ENCODE data around the gene CD200R1L. TPM values are rescaled to one million over a fixed set of nuclear protein-coding genes. Genes with fewer than 3 reads are reported as not detected.

CD200R1L gene
- total and polyA plus RNA-seq, 11 donors = not detected

DNA sequence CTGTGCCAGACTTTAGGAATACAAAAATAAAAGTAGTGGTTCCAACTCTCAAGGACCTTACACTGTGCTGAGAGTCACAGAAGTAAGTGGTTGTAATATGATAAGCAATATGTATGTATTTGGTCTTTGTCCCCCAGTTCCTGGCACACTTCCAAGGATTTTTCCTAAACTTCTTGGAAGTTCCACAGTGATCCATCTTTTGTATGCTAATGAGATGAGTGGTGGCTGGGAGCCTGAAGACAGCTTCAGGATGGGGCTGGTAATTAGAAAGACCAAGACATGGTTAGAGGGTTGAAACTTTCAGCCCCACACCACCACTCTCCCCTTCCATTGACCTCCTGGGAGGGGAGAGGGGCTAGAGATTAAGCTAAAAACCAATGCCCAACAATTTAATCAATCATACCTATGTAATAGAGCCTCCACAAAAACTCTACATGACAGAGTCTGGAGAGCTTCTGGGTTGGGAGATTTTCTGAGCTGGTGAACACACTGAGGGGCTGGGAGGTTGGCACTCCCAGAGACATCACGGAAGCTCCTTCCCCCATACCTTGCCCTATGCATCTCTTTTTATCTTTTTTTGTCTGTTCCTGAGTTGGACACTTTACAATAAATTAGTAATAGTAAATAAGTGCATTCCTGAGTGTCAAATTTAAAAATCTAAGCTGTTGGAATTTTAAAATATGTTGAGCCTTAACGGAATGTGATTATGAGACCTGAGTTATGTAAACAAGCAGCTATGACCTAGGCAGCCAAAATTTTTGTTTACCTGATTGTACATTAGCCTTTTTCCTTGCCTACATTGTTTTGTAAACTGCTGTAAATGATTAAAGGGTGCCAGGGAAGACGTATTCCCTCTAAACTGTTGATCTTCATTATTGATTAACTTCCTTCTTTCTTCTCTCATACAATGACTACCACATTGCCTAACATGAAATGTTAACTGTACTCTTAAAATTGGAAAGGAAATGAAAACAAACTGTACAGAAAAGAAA is 24.3 kb downstream of the CD200R1L start:
- Histone ChIP-seq H3K4me3 (no peak overlapping the region), H3K9me3 (no peaks in the 10 kb centered on the region), H3K4me1 (peaks cover 0 to 20% (median 0%) of the 10 kb centered on the region in 12 donors), H3K27me3 (peaks cover 0 to 5% (median 0%) of the 10 kb centered on the region in 9 donors), H3K27ac (no peak overlapping the region), H3K36me3 (no peaks in the 10 kb centered on the region)
- 67 to 74% (median 69%) methylated on average over 3 of the region's 3 CpGs for WGBS, 4 donors
- intact Hi-C loops (cut with DNase I) = no loop called here
- no peak for DNase-seq
- ATAC-seq = no peak
- no peak for TF ChIP-seq POLR2A (IDR thresholded peaks at IDR 0.05)
- TF ChIP-seq, protein P1, sequence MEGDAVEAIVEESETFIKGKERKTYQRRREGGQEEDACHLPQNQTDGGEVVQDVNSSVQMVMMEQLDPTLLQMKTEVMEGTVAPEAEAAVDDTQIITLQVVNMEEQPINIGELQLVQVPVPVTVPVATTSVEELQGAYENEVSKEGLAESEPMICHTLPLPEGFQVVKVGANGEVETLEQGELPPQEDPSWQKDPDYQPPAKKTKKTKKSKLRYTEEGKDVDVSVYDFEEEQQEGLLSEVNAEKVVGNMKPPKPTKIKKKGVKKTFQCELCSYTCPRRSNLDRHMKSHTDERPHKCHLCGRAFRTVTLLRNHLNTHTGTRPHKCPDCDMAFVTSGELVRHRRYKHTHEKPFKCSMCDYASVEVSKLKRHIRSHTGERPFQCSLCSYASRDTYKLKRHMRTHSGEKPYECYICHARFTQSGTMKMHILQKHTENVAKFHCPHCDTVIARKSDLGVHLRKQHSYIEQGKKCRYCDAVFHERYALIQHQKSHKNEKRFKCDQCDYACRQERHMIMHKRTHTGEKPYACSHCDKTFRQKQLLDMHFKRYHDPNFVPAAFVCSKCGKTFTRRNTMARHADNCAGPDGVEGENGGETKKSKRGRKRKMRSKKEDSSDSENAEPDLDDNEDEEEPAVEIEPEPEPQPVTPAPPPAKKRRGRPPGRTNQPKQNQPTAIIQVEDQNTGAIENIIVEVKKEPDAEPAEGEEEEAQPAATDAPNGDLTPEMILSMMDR (IDR thresholded peaks at IDR 0.05) = no peak

DNA sequence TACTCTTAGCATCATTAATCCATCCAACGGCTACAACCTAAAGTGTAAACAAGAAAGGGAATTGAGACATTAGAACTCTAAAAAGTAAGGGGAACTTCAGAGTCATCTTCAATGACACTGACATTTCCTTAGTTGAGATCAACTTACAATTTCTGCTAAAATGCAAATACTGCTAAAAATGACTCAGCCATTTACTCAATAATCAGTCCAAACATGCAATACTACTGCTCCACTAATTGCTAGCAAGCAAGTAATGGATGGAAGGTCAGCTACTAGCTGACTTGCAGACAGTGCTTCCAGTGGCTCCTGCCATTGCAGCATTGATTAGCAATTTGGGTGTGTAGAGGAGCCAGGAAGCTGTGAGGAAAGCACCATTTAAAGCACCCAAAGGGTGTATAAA is 28.4 kb downstream of the CD200R1L start:
- H3K4me1 ChIP-seq = peaks cover 0 to 37% (median 0%) of the 10 kb centered on the region in 12 donors
- no peak overlapping the region for H3K4me3 ChIP-seq
- peaks cover 0 to 5% (median 0%) of the 10 kb centered on the region in 9 donors for H3K27me3 ChIP-seq
- 67 to 92% (median 85%) methylated on average over 1 of the region's 1 CpG for WGBS, 4 donors
- TF ChIP-seq POLR2A (IDR thresholded peaks at IDR 0.05) = no peak
- TF ChIP-seq, protein P1 (IDR thresholded peaks at IDR 0.05) = no peak
- peak overlapping the region in 1 of 12 donors; percentile 71 for H3K27ac ChIP-seq
- no peaks in the 10 kb centered on the region for H3K36me3 ChIP-seq
- DNase-seq = no peak
- intact Hi-C loops (cut with DNase I) = loop anchor here in 6 of 10 donors (10.0 kb wide), 3 partner anchors 83 to 233 kb away; partner anchors contain the start of gene CD200R1 (in 2 of the 6)
- no peaks in the 10 kb centered on the region for H3K9me3 ChIP-seq
- ATAC-seq = no peak

DNA sequence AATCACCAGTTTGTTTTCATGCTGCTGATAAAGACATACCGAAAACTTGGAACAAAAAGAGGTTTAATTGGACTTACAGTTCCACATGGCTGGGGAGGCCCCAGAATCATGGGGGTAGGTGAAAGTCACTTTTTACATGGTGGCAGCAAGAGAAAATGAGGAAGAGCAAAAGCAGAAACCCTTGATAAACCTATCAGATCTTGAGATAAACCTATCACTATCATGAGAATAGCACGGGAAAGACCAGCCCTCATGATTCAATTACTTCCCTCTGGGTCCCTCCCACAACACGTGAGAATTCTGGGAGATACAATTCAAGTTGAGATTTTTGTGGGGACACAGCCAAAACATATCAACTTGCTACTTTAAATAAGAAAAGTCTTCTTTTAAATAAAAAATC is 28.9 kb downstream of the CD200R1L start:
- Histone ChIP-seq H3K9me3 (no peaks in the 10 kb centered on the region), H3K27me3 (peaks cover 0 to 5% (median 0%) of the 10 kb centered on the region in 9 donors), H3K27ac (peak overlapping the region in 1 of 12 donors; percentile 71), H3K4me1 (peaks cover 0 to 41% (median 0%) of the 10 kb centered on the region in 12 donors), H3K36me3 (no peaks in the 10 kb centered on the region), H3K4me3 (no peak overlapping the region)
- ATAC-seq (no peak), DNase-seq (no peak)
- TF ChIP-seq POLR2A (IDR thresholded peaks at IDR 0.05) = no peak
- TF ChIP-seq, protein P1 (IDR thresholded peaks at IDR 0.05) = no peak
- 23 to 32% (median 25%) methylated on average over 3 of the region's 3 CpGs for WGBS, 4 donors
- intact Hi-C loops (cut with DNase I) = loop anchor here in 6 of 10 donors (10.0 kb wide), 3 partner anchors 83 to 233 kb away; partner anchors contain the start of gene CD200R1 (in 2 of the 6)

DNA sequence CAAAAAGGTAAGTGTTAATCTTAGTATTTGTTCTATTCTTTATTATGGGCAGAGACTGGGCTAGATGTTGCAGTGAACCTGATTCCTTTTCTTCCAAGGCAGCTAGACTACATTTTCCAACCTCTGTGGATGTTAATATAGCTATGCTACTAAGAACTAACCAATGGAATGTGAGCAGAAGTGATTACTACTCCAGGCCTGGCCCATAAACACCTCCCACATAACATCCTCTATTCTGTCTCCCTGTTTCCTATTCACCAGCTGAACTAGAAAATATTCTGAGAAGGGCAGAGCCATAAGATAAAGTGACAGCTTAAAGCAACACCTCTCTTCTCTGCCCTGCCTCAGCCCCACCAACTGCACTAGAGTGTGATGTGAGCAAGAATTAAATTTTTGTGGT is 29.4 kb downstream of the CD200R1L start:
- TF ChIP-seq, protein P1 (IDR thresholded peaks at IDR 0.05) = no peak
- no peak for TF ChIP-seq POLR2A (IDR thresholded peaks at IDR 0.05)
- Histone ChIP-seq H3K27me3 (peaks cover 0 to 4% (median 0%) of the 10 kb centered on the region in 9 donors), H3K27ac (peak overlapping the region in 1 of 12 donors; percentile 71), H3K4me3 (no peak overlapping the region), H3K36me3 (no peaks in the 10 kb centered on the region), H3K4me1 (peaks cover 0 to 47% (median 4%) of the 10 kb centered on the region in 12 donors), H3K9me3 (no peaks in the 10 kb centered on the region)
- ATAC-seq = no peak
- no peak for DNase-seq
- intact Hi-C loops (cut with DNase I) = loop anchor here in 6 of 10 donors (10.0 kb wide), 3 partner anchors 82 to 232 kb away; partner anchors contain the start of gene CD200R1 (in 2 of the 6)

Data from heart left ventricle (tissue), 16 donors.